Brain microvascular endothelial cell (primary cell): Measurements from ENCODE around the gene SLC29A3.

Experiments
- DNase-seq: peaks from one replicate; pipeline ENCODE4 v3.0.0-alpha.2; 2020
- H3K27ac ChIP-seq: fragments of 250-450 bp; sonication (Bioruptor Pico); 2 replicates; pipeline ENCODE4 v1.5.1; 2020; ENCODE audit warnings: mild to moderate bottlenecking, moderate library complexity
- H3K27me3 ChIP-seq: fragments of 250-450 bp; sonication (Bioruptor Pico); replicated peaks from 2 replicates; pipeline ENCODE4 v1.5.1; 2020; ENCODE audit warnings: mild to moderate bottlenecking
- H3K36me3 ChIP-seq: fragments of 250-450 bp; sonication (Bioruptor Pico); replicated peaks from 2 replicates; pipeline ENCODE4 v1.5.1; 2020; ENCODE audit warnings: mild to moderate bottlenecking
- H3K4me3 ChIP-seq: 2 replicates; pipeline ENCODE4 v1.5.1; 2011; ENCODE audit warnings: low read depth, mild to moderate bottlenecking, control low read depth, low read length, moderate library complexity
- in situ Hi-C: cut with HindIII; loops from 2 replicates; pipeline ENCODE4 v1.10.0; 2017; ENCODE audit warnings: low sequenced_read_pairs, low pct_ligation_motif_present
- TF ChIP-seq, protein P1 (sequence below): IDR thresholded peaks from 2 replicates; pipeline ENCODE4 v1.5.1; 2011; ENCODE audit warnings: low read depth, mild to moderate bottlenecking, moderate library complexity, low read length, control low read depth, inconsistent platforms; ENCODE audit errors: missing control alignments

SLC29A3 gene

DNA sequence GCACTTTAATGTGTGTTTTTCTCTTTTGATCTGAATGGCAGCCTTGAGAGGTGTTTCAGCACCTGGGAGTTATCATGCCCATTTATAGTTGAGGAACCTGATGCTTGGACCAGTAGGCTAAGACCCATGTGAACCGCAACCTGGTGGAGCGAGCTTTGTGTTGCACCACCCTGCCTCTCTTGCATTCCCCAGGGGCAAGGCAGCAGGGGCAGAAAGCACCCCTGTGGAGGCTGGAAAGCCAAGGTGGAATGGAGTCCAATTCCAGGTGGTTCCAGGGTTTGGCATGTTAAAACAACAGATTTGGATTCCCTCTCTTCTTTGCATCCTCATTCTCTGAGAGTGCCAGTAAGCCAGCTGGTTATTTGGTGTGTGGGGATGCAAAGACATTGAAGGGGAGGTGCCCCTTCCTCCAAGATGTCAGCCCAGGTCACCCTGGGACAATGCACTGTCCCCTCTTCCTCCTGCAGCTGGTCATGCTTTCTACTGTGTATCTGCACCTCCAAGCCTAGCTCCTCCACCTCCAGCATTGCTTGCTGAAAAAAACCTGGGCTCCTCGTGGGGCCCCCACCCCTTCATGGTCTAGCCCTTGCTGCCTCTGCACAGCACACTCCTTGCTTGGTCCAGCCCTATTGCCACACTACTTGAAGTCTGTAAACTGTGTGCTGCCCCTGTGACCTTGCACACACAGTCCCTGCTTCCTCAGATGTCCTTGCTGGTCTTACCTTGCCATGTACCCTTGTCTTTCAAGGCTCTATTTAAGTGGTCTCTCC, 72.0 kb downstream of the SLC29A3 start:
- Histone ChIP-seq H3K36me3 (no peaks in the 10 kb centered on the region), H3K27me3 (peaks cover 56% of the 10 kb centered on the region), H3K4me3 (no peak overlapping the region), H3K27ac (no peak overlapping the region)
- in situ Hi-C loops, result no loop called here
- no peak for DNase-seq
- TF ChIP-seq, protein P1, sequence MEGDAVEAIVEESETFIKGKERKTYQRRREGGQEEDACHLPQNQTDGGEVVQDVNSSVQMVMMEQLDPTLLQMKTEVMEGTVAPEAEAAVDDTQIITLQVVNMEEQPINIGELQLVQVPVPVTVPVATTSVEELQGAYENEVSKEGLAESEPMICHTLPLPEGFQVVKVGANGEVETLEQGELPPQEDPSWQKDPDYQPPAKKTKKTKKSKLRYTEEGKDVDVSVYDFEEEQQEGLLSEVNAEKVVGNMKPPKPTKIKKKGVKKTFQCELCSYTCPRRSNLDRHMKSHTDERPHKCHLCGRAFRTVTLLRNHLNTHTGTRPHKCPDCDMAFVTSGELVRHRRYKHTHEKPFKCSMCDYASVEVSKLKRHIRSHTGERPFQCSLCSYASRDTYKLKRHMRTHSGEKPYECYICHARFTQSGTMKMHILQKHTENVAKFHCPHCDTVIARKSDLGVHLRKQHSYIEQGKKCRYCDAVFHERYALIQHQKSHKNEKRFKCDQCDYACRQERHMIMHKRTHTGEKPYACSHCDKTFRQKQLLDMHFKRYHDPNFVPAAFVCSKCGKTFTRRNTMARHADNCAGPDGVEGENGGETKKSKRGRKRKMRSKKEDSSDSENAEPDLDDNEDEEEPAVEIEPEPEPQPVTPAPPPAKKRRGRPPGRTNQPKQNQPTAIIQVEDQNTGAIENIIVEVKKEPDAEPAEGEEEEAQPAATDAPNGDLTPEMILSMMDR, result no peak

DNA sequence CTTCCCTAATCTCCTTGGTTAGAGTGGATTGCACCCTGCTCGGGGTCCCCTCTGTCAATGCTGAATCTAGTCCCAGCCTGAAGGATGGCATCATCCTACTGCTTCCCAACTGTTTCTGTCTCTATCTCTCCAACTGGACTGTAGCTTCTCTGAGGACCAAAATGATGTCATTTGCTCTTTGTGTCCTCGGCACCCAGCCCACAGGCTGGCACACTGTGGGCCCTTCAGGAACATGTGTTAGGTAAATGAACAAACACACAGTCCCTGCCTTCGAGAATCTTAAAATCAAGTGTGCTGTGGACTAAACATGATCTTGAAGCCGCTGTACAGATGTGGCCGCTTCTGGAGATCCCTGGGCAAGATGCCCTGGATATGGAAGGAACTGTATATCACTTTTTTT, 72.6 kb downstream of the SLC29A3 start:
- no peak for DNase-seq
- in situ Hi-C loops, result no loop called here
- H3K27me3 ChIP-seq, result peaks cover 60% of the 10 kb centered on the region
- TF ChIP-seq, protein P1, result no peak
- no peak overlapping the region for H3K27ac ChIP-seq
- H3K4me3 ChIP-seq, result no peak overlapping the region
- H3K36me3 ChIP-seq, result no peaks in the 10 kb centered on the region

DNA sequence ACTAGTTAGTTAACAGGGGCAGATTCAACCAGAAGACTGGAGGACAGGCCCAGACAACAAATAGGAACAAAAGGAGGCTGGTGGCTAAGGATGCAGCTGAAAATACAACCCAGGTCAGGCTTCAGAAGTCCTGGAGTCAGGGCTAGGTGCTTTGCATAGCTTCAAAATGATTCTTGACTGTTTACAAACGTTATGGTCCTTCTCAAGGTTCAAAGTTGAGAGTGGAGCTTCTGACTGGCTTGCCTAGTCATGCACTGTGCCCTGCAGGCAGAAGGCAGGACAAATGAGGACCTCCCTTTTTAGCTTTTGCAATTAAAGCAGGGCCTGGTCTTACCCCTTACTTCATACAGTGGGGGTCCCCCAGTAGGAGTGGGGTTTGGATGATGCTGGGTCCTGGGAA, 73.2 kb downstream of the SLC29A3 start:
- no peak for DNase-seq
- in situ Hi-C loops, result no loop called here
- TF ChIP-seq, protein P1, result no peak
- H3K27me3 ChIP-seq, result peaks cover 65% of the 10 kb centered on the region
- H3K27ac ChIP-seq, result no peak overlapping the region
- H3K36me3 ChIP-seq, result no peaks in the 10 kb centered on the region
- H3K4me3 ChIP-seq, result no peak overlapping the region

DNA sequence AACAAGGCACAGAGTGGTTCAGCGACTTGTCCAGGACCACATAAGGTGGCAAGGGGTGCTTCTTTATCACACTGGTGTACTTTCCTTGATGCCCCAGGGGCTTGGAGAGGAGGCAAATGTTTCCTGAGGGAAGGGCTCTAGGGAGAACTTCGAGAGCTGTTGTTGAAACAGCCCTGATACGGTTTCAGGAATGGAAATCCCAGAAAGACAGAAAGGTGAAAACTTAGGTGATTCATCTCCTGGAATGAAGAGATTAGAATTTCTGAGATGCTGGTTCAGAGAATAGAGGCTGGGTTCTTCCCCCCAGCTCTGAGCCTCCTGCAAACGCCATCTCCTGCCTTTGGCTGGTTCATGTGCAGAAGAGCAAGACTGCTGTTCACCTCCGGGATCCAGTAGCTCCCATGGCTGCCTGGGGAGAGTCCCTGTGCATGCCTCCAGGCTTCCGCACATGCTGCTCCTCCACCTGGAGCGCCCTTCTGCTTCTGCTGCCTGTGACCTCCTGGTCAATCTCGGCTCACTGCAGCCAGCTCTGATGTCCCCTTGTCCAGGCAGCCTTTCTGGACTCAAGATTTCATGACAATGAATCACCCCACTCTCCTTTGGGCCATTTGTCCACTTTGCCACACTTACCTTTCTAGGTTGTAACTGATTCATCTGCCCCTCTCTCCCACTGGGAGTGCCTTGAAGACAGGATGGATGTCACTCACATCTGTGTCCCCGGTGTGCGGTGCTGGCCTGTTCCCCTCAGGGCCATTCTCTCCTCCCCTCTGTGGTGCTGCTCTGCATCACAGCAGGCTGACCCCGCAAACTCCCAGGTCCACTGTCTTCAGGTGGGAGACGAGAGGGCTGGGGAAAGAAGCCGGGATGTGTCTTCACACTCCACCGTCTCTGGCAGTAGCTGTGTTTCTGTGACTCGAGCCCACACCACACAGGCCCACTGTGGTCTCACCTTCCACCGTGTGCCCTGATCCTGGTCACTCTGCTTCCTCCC, 74.0 kb downstream of the SLC29A3 start:
- TF ChIP-seq, protein P1, result no peak
- in situ Hi-C loops, result no loop called here
- DNase-seq, result no peak
- H3K27ac ChIP-seq, result no peak overlapping the region
- H3K36me3 ChIP-seq, result no peaks in the 10 kb centered on the region
- no peak overlapping the region for H3K4me3 ChIP-seq
- peaks cover 73% of the 10 kb centered on the region for H3K27me3 ChIP-seq

DNA sequence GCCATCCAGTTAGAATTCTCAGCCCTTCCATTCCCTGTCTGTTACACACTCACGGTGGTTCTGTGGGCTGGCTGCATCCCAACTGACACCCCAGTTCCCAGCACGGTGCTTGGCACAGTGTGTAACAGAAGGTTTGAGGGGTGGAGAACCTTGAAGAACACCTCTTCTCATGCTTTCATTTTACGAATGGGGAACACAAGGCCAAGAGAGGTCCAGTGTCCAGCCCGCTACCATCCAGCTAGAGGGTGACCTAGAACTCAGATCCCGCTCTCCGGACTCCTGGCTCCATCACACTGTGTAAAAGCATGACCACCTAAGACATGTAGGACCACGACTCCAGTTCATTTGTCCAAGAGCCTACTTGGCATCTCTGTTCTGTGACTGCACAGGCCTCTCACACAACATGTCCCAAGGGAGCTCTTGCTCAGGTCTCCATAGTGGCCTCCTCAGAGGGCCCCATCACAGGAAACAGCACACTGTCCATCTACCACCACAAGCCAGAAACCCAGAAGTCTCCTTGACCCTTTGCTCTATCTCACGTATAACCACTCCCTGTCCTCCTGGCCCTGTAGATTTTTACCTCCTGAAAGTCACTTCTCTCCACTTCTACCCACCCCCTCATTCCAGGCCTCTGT, 74.9 kb downstream of the SLC29A3 start:
- Histone ChIP-seq H3K4me3 (no peak overlapping the region), H3K36me3 (no peaks in the 10 kb centered on the region), H3K27me3 (peaks cover 75% of the 10 kb centered on the region), H3K27ac (no peak overlapping the region)
- DNase-seq, result no peak
- in situ Hi-C loops, result no loop called here
- TF ChIP-seq, protein P1, result no peak
